Stimulated activated CD4-positive, alpha-beta T cell treated with anti-CD3 and anti-CD28 coated beads, Interleukin-15, amount 100 ng/mL, for 48 hours (primary cell): ENCODE measurements around the gene SMARCAD1.

Experiments used
- DNase-seq, 2 donors: peaks; one replicate each; pipeline ENCODE4 v3.0.0-alpha.2; 2020; ENCODE audit warnings: low read depth in 2 of 2

Gene SMARCAD1

GRCh38 chr4:94207469-94208224, at the start of gene SMARCAD1:
Gene SMARCAD1, plus strand, starts transcription at chr4:94207865. Its CDS starts 530 bp downstream, at chr4:94208395.
- DNase-seq = peak; percentile 82 to 88

GRCh38 chr4:94158883-94159282, 48.8 kb upstream of the SMARCAD1 start:
- no peak for DNase-seq

- DNase-seq = no peak
Observed at GRCh38 chr4:94159790-94160189, 47.9 kb upstream of the SMARCAD1 start.

GRCh38 chr4:94160774-94161173, 46.9 kb upstream of the SMARCAD1 start:
- DNase-seq = peak in 1 of 2 donors; percentile 1

- DNase-seq = no peak
Observed at GRCh38 chr4:94165256-94165655, 42.4 kb upstream of the SMARCAD1 start.

GRCh38 chr4:94168321-94168720, 39.3 kb upstream of the SMARCAD1 start:
- no peak for DNase-seq

- no peak for DNase-seq
Observed at GRCh38 chr4:94169803-94170372, 37.8 kb upstream of the SMARCAD1 start.

GRCh38 chr4:94171616-94172015, 36.0 kb upstream of the SMARCAD1 start:
- DNase-seq = no peak

- DNase-seq = no peak
Observed at GRCh38 chr4:94175553-94176261, 32.0 kb upstream of the SMARCAD1 start.

- DNase-seq = no peak
Observed at GRCh38 chr4:94177822-94178221, 29.8 kb upstream of the SMARCAD1 start.

- no peak for DNase-seq
Observed at GRCh38 chr4:94181815-94182214, 25.9 kb upstream of the SMARCAD1 start.

- DNase-seq = no peak
Observed at GRCh38 chr4:94202769-94203168, 4.9 kb upstream of the SMARCAD1 start.

- no peak for DNase-seq
Observed at GRCh38 chr4:94208266-94208665, 601 bp downstream of the SMARCAD1 start.

GRCh38 chr4:94208918-94209317, 1.3 kb downstream of the SMARCAD1 start:
- no peak for DNase-seq

- DNase-seq = no peak
Observed at GRCh38 chr4:94211861-94212260, 4.2 kb downstream of the SMARCAD1 start.

- DNase-seq = no peak
Observed at GRCh38 chr4:94214703-94215319, 7.1 kb downstream of the SMARCAD1 start.

GRCh38 chr4:94216394-94216793, 8.7 kb downstream of the SMARCAD1 start:
- no peak for DNase-seq

- DNase-seq = no peak
Observed at GRCh38 chr4:94219402-94219801, 11.7 kb downstream of the SMARCAD1 start.

GRCh38 chr4:94221916-94222315, 14.3 kb downstream of the SMARCAD1 start:
- no peak for DNase-seq

- DNase-seq = no peak
Observed at GRCh38 chr4:94225449-94225848, 17.8 kb downstream of the SMARCAD1 start.

- DNase-seq = no peak
Observed at GRCh38 chr4:94226763-94227162, 19.1 kb downstream of the SMARCAD1 start.

- DNase-seq = no peak
Observed at GRCh38 chr4:94228493-94229216, 21.0 kb downstream of the SMARCAD1 start.
